ENCODE measurements around the gene SORBS1.

DNA sequence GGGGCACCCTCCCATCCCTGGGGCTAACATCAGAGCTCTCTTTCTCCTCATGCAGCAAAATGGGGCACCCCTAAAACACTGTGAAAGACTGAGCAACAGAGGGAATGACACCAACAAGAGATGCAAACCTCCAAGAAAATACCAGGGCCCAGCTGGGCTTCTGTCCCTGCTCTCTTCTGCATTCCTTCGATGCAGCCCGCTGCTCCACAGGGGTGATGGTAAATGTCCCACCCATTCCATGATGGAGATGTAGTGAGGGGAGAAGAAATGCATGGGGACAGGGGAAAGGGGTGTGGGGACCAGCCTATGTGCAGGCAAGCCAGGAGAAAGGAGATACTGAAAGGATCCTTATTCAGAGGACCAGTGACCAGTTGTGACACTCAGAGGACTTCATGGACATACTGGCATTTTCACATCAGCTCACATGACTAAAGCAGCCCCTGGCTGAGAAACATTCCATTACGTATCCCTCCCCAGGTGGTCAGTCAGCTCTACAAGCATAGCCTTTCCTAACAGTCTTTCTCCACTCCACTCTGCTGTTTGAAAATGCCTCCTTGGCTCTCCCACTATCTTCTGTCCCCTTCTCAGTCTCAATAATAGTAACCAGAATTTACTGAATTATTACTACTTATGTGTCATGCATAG is 13.3 kb downstream of the SORBS1 start:
- TF ChIP-seq, protein P1, sequence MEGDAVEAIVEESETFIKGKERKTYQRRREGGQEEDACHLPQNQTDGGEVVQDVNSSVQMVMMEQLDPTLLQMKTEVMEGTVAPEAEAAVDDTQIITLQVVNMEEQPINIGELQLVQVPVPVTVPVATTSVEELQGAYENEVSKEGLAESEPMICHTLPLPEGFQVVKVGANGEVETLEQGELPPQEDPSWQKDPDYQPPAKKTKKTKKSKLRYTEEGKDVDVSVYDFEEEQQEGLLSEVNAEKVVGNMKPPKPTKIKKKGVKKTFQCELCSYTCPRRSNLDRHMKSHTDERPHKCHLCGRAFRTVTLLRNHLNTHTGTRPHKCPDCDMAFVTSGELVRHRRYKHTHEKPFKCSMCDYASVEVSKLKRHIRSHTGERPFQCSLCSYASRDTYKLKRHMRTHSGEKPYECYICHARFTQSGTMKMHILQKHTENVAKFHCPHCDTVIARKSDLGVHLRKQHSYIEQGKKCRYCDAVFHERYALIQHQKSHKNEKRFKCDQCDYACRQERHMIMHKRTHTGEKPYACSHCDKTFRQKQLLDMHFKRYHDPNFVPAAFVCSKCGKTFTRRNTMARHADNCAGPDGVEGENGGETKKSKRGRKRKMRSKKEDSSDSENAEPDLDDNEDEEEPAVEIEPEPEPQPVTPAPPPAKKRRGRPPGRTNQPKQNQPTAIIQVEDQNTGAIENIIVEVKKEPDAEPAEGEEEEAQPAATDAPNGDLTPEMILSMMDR (IDR thresholded peaks at IDR 0.05) = no peak
- TF ChIP-seq POLR2A (IDR thresholded peaks at IDR 0.05) = no peak
